ENCODE results near the gene SDK1.

The SDK1 gene

GRCh38 chr7:3888096-3888495 lies 587.0 kb downstream of the SDK1 start:
- Histone ChIP-seq H3K79me2 (ENCODE audit: control insufficient read depth, insufficient read depth, low read length, poor library complexity) (no peaks in the 10 kb centered on the region), H3K9me3 (ENCODE audit: insufficient read depth, low read depth, low read length) (peaks cover 2% of the 10 kb centered on the region), H3K36me3 (ENCODE audit: control insufficient read depth in 1 of 2, insufficient read depth in 2 of 2, low read length in 2 of 2) (no peaks in the 10 kb centered on the region), H3K4ac (ENCODE audit: low read depth, low read length) (no peak overlapping the region), H2AFZ (ENCODE audit: insufficient read depth, low read length, poor library complexity) (no peak overlapping the region), H3K4me1 (ENCODE audit: control insufficient read depth in 1 of 2, insufficient read depth in 2 of 2, low read length in 2 of 2) (no peaks in the 10 kb centered on the region), H3K9ac (ENCODE audit: low read length) (no peak overlapping the region), H2AK5ac (ENCODE audit: low read length) (no peak overlapping the region), H2BK5ac (ENCODE audit: low read depth, low read length, poor library complexity) (no peak overlapping the region), H2BK12ac (ENCODE audit: low read length) (no peak overlapping the region), H3K79me1 (ENCODE audit: low read length) (no peaks in the 10 kb centered on the region), H3K4me2 (ENCODE audit: low read length) (no peak overlapping the region), H3K27ac (ENCODE audit: low read depth, low read length) (no peak overlapping the region), H4K12ac (ENCODE audit: low read depth, low read length) (no peak overlapping the region), H3K23ac (ENCODE audit: low read length) (no peak overlapping the region), H3K14ac (ENCODE audit: low read length) (no peak overlapping the region), H4K91ac (ENCODE audit: low read depth, low read length) (no peak overlapping the region), H4K8ac (ENCODE audit: low read depth, low read length) (no peak overlapping the region), H2BK120ac (ENCODE audit: insufficient read depth, low read length, poor library complexity) (no peak overlapping the region), H3K27me3 (ENCODE audit: insufficient read depth, low read length) (no peaks in the 10 kb centered on the region), H3K4me3 (ENCODE audit: low read depth, low read length) (no peak overlapping the region), H3K18ac (ENCODE audit: low read length) (no peak overlapping the region)
- no peak for DNase-seq
- WGBS (ENCODE audit: extremely low coverage, insufficient coverage, insufficient read length): no CpG with 5 or more reads among the region's 8 CpGs

DNA sequence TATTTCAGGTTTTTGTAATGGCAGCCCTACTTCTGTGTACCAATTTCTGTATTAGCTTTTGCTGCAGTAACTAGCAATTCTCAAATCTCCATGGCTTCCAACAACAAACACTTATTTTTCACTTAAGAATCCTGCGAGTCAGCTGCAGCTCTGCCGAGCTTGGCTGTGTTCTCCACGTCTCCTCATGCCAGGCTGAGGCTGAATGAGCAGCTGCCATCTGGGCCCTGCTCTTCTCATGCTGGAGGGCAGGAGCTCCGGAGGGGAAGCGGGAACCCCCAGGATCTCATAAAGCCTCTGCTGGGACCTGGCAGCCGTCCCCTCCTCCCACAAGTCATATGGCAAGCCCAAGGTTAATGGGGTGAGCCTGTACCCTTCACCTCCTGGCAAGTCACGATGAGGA lies 591.1 kb downstream of the SDK1 start:
- Histone ChIP-seq H2AFZ (ENCODE audit: insufficient read depth, low read length, poor library complexity) (no peak overlapping the region), H3K36me3 (ENCODE audit: control insufficient read depth in 1 of 2, insufficient read depth in 2 of 2, low read length in 2 of 2) (peaks cover 0 to 3% of the 10 kb centered on the region in 2 experiments), H4K8ac (ENCODE audit: low read depth, low read length) (no peak overlapping the region), H3K23ac (ENCODE audit: low read length) (no peak overlapping the region), H3K4ac (ENCODE audit: low read depth, low read length) (no peak overlapping the region), H2BK120ac (ENCODE audit: insufficient read depth, low read length, poor library complexity) (no peak overlapping the region), H4K91ac (ENCODE audit: low read depth, low read length) (no peak overlapping the region), H4K12ac (ENCODE audit: low read depth, low read length) (no peak overlapping the region), H2AK5ac (ENCODE audit: low read length) (no peak overlapping the region), H2BK12ac (ENCODE audit: low read length) (no peak overlapping the region), H3K4me3 (ENCODE audit: low read depth, low read length) (no peak overlapping the region), H3K79me1 (ENCODE audit: low read length) (no peaks in the 10 kb centered on the region), H3K27ac (ENCODE audit: low read depth, low read length) (no peak overlapping the region), H3K4me2 (ENCODE audit: low read length) (no peak overlapping the region), H2BK5ac (ENCODE audit: low read depth, low read length, poor library complexity) (no peak overlapping the region), H3K9ac (ENCODE audit: low read length) (no peak overlapping the region), H3K27me3 (ENCODE audit: insufficient read depth, low read length) (no peaks in the 10 kb centered on the region), H3K9me3 (ENCODE audit: insufficient read depth, low read depth, low read length) (peaks cover 2% of the 10 kb centered on the region), H3K79me2 (ENCODE audit: control insufficient read depth, insufficient read depth, low read length, poor library complexity) (no peaks in the 10 kb centered on the region), H3K4me1 (ENCODE audit: control insufficient read depth in 1 of 2, insufficient read depth in 2 of 2, low read length in 2 of 2) (no peaks in the 10 kb centered on the region), H3K18ac (ENCODE audit: low read length) (no peak overlapping the region), H3K14ac (ENCODE audit: low read length) (no peak overlapping the region)
- DNase-seq: no peak
- no CpG with 5 or more reads among the region's 7 CpGs for WGBS (ENCODE audit: extremely low coverage, insufficient coverage, insufficient read length)

- Histone ChIP-seq H3K9ac (ENCODE audit: low read length) (no peak overlapping the region), H4K12ac (ENCODE audit: low read depth, low read length) (no peak overlapping the region), H2BK120ac (ENCODE audit: insufficient read depth, low read length, poor library complexity) (no peak overlapping the region), H4K8ac (ENCODE audit: low read depth, low read length) (no peak overlapping the region), H3K4me1 (ENCODE audit: control insufficient read depth in 1 of 2, insufficient read depth in 2 of 2, low read length in 2 of 2) (no peaks in the 10 kb centered on the region), H3K36me3 (ENCODE audit: control insufficient read depth in 1 of 2, insufficient read depth in 2 of 2, low read length in 2 of 2) (peaks cover 0 to 3% of the 10 kb centered on the region in 2 experiments), H2BK5ac (ENCODE audit: low read depth, low read length, poor library complexity) (no peak overlapping the region), H3K23ac (ENCODE audit: low read length) (no peak overlapping the region), H3K27me3 (ENCODE audit: insufficient read depth, low read length) (no peaks in the 10 kb centered on the region), H2AFZ (ENCODE audit: insufficient read depth, low read length, poor library complexity) (no peak overlapping the region), H3K4me3 (ENCODE audit: low read depth, low read length) (peak overlapping the region; percentile 33), H4K91ac (ENCODE audit: low read depth, low read length) (no peak overlapping the region), H3K14ac (ENCODE audit: low read length) (no peak overlapping the region), H3K79me1 (ENCODE audit: low read length) (no peaks in the 10 kb centered on the region), H3K79me2 (ENCODE audit: control insufficient read depth, insufficient read depth, low read length, poor library complexity) (no peaks in the 10 kb centered on the region), H3K27ac (ENCODE audit: low read depth, low read length) (no peak overlapping the region), H3K9me3 (ENCODE audit: insufficient read depth, low read depth, low read length) (peaks cover 2% of the 10 kb centered on the region), H3K4ac (ENCODE audit: low read depth, low read length) (no peak overlapping the region), H3K4me2 (ENCODE audit: low read length) (no peak overlapping the region), H2BK12ac (ENCODE audit: low read length) (no peak overlapping the region), H3K18ac (ENCODE audit: low read length) (no peak overlapping the region), H2AK5ac (ENCODE audit: low read length) (no peak overlapping the region)
- WGBS (ENCODE audit: extremely low coverage, insufficient coverage, insufficient read length): no CpG with 5 or more reads among the region's 11 CpGs
- DNase-seq: peak; percentile 24 to 52
These were observed 591.6 kb downstream of the SDK1 start for GRCh38 chr7:3892686-3893085.

GRCh38 chr7:3893151-3893788 lies 592.2 kb downstream of the SDK1 start:
- Histone ChIP-seq H2BK5ac (ENCODE audit: low read depth, low read length, poor library complexity) (no peak overlapping the region), H2AK5ac (ENCODE audit: low read length) (no peak overlapping the region), H3K23ac (ENCODE audit: low read length) (no peak overlapping the region), H4K91ac (ENCODE audit: low read depth, low read length) (no peak overlapping the region), H3K18ac (ENCODE audit: low read length) (no peak overlapping the region), H2AFZ (ENCODE audit: insufficient read depth, low read length, poor library complexity) (no peak overlapping the region), H3K4me1 (ENCODE audit: control insufficient read depth in 1 of 2, insufficient read depth in 2 of 2, low read length in 2 of 2) (no peaks in the 10 kb centered on the region), H4K12ac (ENCODE audit: low read depth, low read length) (no peak overlapping the region), H2BK120ac (ENCODE audit: insufficient read depth, low read length, poor library complexity) (no peak overlapping the region), H3K27me3 (ENCODE audit: insufficient read depth, low read length) (no peaks in the 10 kb centered on the region), H3K27ac (ENCODE audit: low read depth, low read length) (no peak overlapping the region), H3K14ac (ENCODE audit: low read length) (no peak overlapping the region), H3K36me3 (ENCODE audit: control insufficient read depth in 1 of 2, insufficient read depth in 2 of 2, low read length in 2 of 2) (peaks cover 0 to 3% of the 10 kb centered on the region in 2 experiments), H3K9ac (ENCODE audit: low read length) (no peak overlapping the region), H2BK12ac (ENCODE audit: low read length) (no peak overlapping the region), H3K9me3 (ENCODE audit: insufficient read depth, low read depth, low read length) (peaks cover 2% of the 10 kb centered on the region), H3K4me2 (ENCODE audit: low read length) (no peak overlapping the region), H3K4me3 (ENCODE audit: low read depth, low read length) (no peak overlapping the region), H3K4ac (ENCODE audit: low read depth, low read length) (no peak overlapping the region), H4K8ac (ENCODE audit: low read depth, low read length) (no peak overlapping the region), H3K79me2 (ENCODE audit: control insufficient read depth, insufficient read depth, low read length, poor library complexity) (no peaks in the 10 kb centered on the region), H3K79me1 (ENCODE audit: low read length) (no peaks in the 10 kb centered on the region)
- no CpG with 5 or more reads among the region's 12 CpGs for WGBS (ENCODE audit: extremely low coverage, insufficient coverage, insufficient read length)
- DNase-seq: peak; percentile 84 to 91

Measured in trophoblast cell (in vitro differentiated cells and primary cell).